ENCODE measurements around the gene PRLH. TPM values are rescaled to one million over a fixed set of nuclear protein-coding genes. Genes with fewer than 3 reads are reported as not detected.

The PRLH gene
- total and polyA plus RNA-seq, 12 donors, result not detected

- H3K27me3 ChIP-seq, result no peaks in the 10 kb centered on the region
- H3K36me3 ChIP-seq (replicated peaks in 1 of 2), result no peaks in the 10 kb centered on the region
- intact Hi-C loops (cut with DNase I), result no loop called here
- no peak for TF ChIP-seq CTCF (IDR thresholded peaks at IDR 0.05)
- TF ChIP-seq POLR2A (IDR thresholded peaks at IDR 0.05), result no peak
- H3K27ac ChIP-seq, result no peak overlapping the region
- 86 to 95% (median 88%) methylated on average over 7 to 10 of the region's 10 CpGs for WGBS, 4 donors
- H3K4me3 ChIP-seq, result no peak overlapping the region
- no peaks in the 10 kb centered on the region for H3K9me3 ChIP-seq (replicated peaks in 1 of 3)
- peaks cover 18 to 22% of the 10 kb centered on the region in 2 donors for H3K4me1 ChIP-seq (replicated peaks in 1 of 2)
- DNase-seq, result peak in 1 of 7 donors; percentile 13
These were observed 46.4 kb downstream of the PRLH start for GRCh38 chr2:237612527-237613357.

GRCh38 chr2:237613679-237614078, 47.3 kb downstream of the PRLH start:
- no peaks in the 10 kb centered on the region for H3K9me3 ChIP-seq (replicated peaks in 1 of 3)
- no peaks in the 10 kb centered on the region for H3K27me3 ChIP-seq
- intact Hi-C loops (cut with DNase I), result no loop called here
- H3K4me3 ChIP-seq, result no peak overlapping the region
- H3K4me1 ChIP-seq (replicated peaks in 1 of 2), result peaks cover 18 to 22% of the 10 kb centered on the region in 2 donors
- no peaks in the 10 kb centered on the region for H3K36me3 ChIP-seq (replicated peaks in 1 of 2)
- no peak for TF ChIP-seq CTCF (IDR thresholded peaks at IDR 0.05)
- no peak for TF ChIP-seq POLR2A (IDR thresholded peaks at IDR 0.05)
- peak in 1 of 7 donors; percentile 17 for DNase-seq
- no peak overlapping the region for H3K27ac ChIP-seq

- Histone ChIP-seq H3K27me3 (no peaks in the 10 kb centered on the region), H3K4me3 (no peak overlapping the region), H3K9me3 (replicated peaks in 1 of 3) (no peaks in the 10 kb centered on the region), H3K4me1 (replicated peaks in 1 of 2) (peaks cover 18 to 22% of the 10 kb centered on the region in 2 donors), H3K36me3 (replicated peaks in 1 of 2) (no peaks in the 10 kb centered on the region), H3K27ac (no peak overlapping the region)
- no peak for TF ChIP-seq CTCF (IDR thresholded peaks at IDR 0.05)
- no peak for TF ChIP-seq POLR2A (IDR thresholded peaks at IDR 0.05)
- intact Hi-C loops (cut with DNase I), result no loop called here
- peak in 1 of 7 donors; percentile 53 for DNase-seq
- 75 to 89% (median 85%) methylated on average over 8 to 9 of the region's 9 CpGs for WGBS, 4 donors
These were observed 47.9 kb downstream of the PRLH start for GRCh38 chr2:237614151-237614720.

GRCh38 chr2:237615631-237616249, 49.4 kb downstream of the PRLH start:
- peaks cover 18 to 22% of the 10 kb centered on the region in 2 donors for H3K4me1 ChIP-seq (replicated peaks in 1 of 2)

More at GRCh38 chr2:237615631-237616249, 49.4 kb downstream of the PRLH start:
- Histone ChIP-seq H3K27ac (peak overlapping the region in 3 of 5 donors; percentile 26 to 87 (median 56)), H3K27me3 (no peaks in the 10 kb centered on the region), H3K9me3 (replicated peaks in 1 of 3) (no peaks in the 10 kb centered on the region), H3K36me3 (replicated peaks in 1 of 2) (no peaks in the 10 kb centered on the region), H3K4me3 (no peak overlapping the region)
- no peak for DNase-seq
- intact Hi-C loops (cut with DNase I), result no loop called here
- TF ChIP-seq POLR2A (IDR thresholded peaks at IDR 0.05) (no peak), CTCF (IDR thresholded peaks at IDR 0.05) (no peak)
- 32 to 53% (median 42%) methylated on average over 4 of the region's 4 CpGs for WGBS, 4 donors
